ENCODE measurements around the gene CCDC97.

The CCDC97 gene

DNA sequence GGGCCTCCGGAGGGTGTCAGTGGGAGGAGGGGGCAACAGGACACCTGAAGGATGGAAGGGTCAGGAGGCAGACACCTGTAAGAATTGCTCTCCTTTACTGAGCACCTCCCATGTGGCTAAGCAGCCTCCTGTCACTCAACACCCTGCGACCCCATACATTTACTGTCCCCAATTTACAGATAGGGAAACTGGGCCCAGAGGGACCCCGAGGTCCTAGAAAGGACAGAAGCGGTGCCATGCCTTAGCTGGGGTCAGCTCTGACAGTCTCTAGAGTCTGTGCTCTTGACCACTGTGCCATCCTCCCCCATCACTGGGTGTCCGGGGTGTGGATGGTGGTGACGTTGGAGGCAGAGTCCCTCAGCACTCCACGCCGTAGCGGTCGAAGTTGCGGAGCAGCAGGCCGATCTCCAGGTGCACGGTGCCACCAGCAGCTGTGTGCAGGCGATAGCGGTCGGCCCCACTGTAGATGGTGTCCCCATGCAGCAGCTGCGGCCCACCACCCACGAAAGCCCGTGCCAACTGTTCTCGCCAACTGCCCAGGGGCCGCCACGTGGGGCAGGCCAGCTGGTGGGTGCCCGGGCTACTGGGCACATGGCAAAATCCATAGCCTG is 44.5 kb downstream of the CCDC97 start:
- TF ChIP-seq, protein P1, sequence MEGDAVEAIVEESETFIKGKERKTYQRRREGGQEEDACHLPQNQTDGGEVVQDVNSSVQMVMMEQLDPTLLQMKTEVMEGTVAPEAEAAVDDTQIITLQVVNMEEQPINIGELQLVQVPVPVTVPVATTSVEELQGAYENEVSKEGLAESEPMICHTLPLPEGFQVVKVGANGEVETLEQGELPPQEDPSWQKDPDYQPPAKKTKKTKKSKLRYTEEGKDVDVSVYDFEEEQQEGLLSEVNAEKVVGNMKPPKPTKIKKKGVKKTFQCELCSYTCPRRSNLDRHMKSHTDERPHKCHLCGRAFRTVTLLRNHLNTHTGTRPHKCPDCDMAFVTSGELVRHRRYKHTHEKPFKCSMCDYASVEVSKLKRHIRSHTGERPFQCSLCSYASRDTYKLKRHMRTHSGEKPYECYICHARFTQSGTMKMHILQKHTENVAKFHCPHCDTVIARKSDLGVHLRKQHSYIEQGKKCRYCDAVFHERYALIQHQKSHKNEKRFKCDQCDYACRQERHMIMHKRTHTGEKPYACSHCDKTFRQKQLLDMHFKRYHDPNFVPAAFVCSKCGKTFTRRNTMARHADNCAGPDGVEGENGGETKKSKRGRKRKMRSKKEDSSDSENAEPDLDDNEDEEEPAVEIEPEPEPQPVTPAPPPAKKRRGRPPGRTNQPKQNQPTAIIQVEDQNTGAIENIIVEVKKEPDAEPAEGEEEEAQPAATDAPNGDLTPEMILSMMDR (IDR thresholded peaks at IDR 0.05; ENCODE audit: low read depth, low read length) = no peak
- no peak for DNase-seq (ENCODE audit: low read depth, low spot score)
- in situ Hi-C loops (cut with HindIII; ENCODE audit: low sequenced_read_pairs) = no loop called here
- peak overlapping the region; percentile 85 for H3K4me3 ChIP-seq (ENCODE audit: low read depth, low read length)

DNA sequence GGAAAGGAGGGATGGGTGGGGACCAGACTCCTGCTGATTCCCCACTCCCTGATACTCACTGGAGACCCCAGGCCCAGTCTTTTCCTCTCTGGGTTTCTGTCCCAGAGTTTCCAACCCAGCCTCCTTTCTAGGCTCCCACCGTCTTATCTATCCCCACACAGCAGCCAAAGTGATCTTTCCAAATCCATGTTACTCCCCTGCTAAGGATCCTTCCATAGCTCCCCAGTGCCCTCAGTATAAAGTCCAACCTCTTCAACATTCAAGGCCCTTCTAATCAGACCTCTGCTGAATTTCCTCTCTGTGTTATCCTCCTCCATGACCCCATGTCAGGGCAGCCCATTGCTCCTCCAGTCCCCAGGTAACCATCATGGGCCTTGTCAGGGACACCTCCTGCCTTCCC is 45.1 kb downstream of the CCDC97 start:
- TF ChIP-seq, protein P1 (IDR thresholded peaks at IDR 0.05; ENCODE audit: low read depth, low read length) = no peak
- no peak for DNase-seq (ENCODE audit: low read depth, low spot score)
- no peak overlapping the region for H3K4me3 ChIP-seq (ENCODE audit: low read depth, low read length)
- in situ Hi-C loops (cut with HindIII; ENCODE audit: low sequenced_read_pairs) = no loop called here

DNA sequence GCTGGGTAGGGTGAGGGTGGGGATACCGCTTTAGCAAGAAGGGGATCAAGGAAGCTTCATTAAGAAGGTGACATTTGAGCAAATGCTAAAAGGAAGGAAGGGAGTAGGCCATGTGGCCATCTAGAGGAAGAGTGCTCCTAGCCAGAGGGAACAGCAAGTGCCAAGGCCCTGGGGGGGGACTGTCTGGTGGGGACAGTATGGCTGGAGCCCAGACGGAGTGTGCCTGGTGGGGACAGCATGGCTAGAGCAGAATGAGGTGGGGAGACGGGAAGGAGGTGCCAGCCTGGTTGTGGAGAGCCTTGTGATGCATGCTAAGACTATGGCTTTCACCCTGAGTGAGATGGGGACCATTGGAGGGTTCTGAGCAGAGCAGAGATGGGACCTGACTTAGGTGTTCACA is 45.8 kb downstream of the CCDC97 start:
- DNase-seq (ENCODE audit: low read depth, low spot score) = no peak
- in situ Hi-C loops (cut with HindIII; ENCODE audit: low sequenced_read_pairs) = no loop called here
- no peak overlapping the region for H3K4me3 ChIP-seq (ENCODE audit: low read depth, low read length)
- TF ChIP-seq, protein P1 (IDR thresholded peaks at IDR 0.05; ENCODE audit: low read depth, low read length) = no peak

DNA sequence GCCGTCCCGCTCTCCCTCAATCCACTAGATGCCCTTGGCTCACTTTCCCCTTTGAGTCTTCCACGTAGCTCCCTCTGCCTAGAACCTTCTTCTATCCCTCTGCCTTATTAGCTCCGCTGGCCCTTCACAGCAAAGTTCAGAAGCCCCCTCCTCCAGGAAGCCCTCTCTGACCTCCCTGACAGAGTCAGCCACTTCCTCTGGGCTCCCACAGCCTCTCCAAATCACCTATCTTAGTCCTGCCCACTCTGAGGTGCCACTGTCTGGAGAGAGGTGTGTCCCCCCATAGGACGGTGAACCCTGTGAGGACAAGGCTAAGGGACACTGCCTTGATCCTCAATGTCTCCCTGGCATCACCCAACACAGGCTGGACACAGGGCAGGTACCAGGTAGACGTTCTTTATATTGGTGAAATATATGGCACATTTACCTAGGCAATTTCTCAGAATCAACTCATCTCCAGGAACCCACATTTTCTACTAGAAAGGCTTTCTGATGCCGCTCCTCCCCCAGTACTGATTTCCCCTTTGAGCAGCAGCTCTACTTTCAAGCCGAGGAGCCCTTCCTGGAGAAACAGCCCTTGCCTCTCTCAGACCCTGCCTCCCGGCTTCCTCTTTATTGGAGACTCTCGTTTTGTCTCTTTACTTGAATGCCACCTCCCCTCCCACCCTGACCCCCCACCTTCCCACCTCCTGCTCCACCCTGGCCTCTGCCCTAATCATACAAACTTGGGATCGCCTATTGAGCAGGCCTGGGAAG is 47.2 kb downstream of the CCDC97 start:
- TF ChIP-seq, protein P1 (IDR thresholded peaks at IDR 0.05; ENCODE audit: low read depth, low read length) = no peak
- no peak overlapping the region for H3K4me3 ChIP-seq (ENCODE audit: low read depth, low read length)
- in situ Hi-C loops (cut with HindIII; ENCODE audit: low sequenced_read_pairs) = no loop called here
- DNase-seq (ENCODE audit: low read depth, low spot score) = no peak

DNA sequence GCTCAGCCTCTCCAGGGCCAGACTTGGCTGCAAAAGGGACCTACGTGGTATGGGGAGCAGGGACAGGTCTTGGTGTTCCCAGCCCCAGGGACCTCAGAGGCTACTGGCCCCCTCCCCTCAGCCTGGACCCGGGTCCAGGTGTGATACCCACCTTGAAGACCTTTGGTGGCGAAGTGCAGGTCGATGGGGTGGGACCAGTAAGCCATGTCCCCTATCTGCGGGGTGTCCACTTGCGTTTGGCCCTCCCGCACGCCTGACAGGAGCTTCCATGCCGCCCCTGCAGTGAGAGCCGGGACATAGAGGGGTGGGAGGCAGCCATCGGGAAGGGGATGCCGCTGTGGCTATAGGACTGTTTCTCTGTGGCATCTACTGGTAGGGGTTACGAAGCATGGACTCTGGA is 47.8 kb downstream of the CCDC97 start:
- in situ Hi-C loops (cut with HindIII; ENCODE audit: low sequenced_read_pairs) = no loop called here
- no peak overlapping the region for H3K4me3 ChIP-seq (ENCODE audit: low read depth, low read length)
- no peak for DNase-seq (ENCODE audit: low read depth, low spot score)
- TF ChIP-seq, protein P1 (IDR thresholded peaks at IDR 0.05; ENCODE audit: low read depth, low read length) = no peak

DNA sequence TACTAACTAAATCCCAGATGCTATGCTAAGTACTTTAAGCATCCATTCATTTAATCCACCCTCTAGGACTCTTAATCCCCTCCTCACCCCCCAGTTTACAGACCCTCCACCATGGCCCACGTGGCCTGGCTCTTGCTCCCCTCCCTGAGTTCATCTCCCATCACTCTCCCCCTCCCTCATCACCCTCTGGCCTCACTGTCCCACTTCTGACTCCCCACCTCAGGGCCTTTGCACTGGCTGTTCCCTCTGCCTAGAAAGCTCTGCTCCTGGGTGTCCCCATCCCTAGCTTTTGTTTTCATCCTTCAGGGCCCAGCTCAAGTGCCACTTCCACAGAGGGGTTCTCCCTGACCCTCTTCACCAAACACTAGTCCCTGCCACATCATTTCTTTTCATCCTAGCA is 49.8 kb downstream of the CCDC97 start:
- TF ChIP-seq, protein P1 (IDR thresholded peaks at IDR 0.05; ENCODE audit: low read depth, low read length) = no peak
- no peak overlapping the region for H3K4me3 ChIP-seq (ENCODE audit: low read depth, low read length)
- no peak for DNase-seq (ENCODE audit: low read depth, low spot score)
- in situ Hi-C loops (cut with HindIII; ENCODE audit: low sequenced_read_pairs) = no loop called here

All from astrocyte of the spinal cord (primary cell).